GM12878 (cell line): ENCODE results near the gene THSD4. TPM values are rescaled to one million over a fixed set of nuclear protein-coding genes. Genes with fewer than 3 reads are reported as not detected.

Source experiments
- ATAC-seq: fragments of 200-7000 bp; cut with Tn5 transposase; 3 replicates; pipeline ENCODE4 v1.9.1; 2020; ENCODE audit warnings: mild to moderate bottlenecking, moderate library complexity
- BruUV-seq: library from RNA; stranded (reverse); fragments of 400-500 nt; replicated peaks from 2 replicates; lab custom pipeline; 2021; lab: Mats Ljungman, UMichigan
- CTCF ChIA-PET: fragments of 300-600 bp; sonication (Branson Sonifier 250); formaldehyde crosslinking; extraction: SDS; loops from one replicate; lab custom pipeline; 2021; ENCODE audit warnings: inconsistent platforms; lab: Yijun Ruan, JAX
- POLR2A ChIA-PET: fragments of 350-600 bp; formaldehyde crosslinking; extraction: SDS; loops from one replicate; lab custom pipeline; 2021; ENCODE audit warnings: inconsistent platforms; lab: Charles Lee
- RAD21 ChIA-PET: fragments of 300-600 bp; sonication (Branson Sonifier 250); formaldehyde crosslinking; loops from one replicate; lab custom pipeline; 2023; ENCODE audit warnings: antibody characterized with exemption; ENCODE audit not compliant: unreplicated experiment; lab: Charles Lee
- SMC1A ChIA-PET: fragments of 300-600 bp; sonication (Branson Sonifier 250); formaldehyde crosslinking; loops from one replicate; lab custom pipeline; 2023; ENCODE audit not compliant: unreplicated experiment, uncharacterized antibody; lab: Charles Lee
- DNase-seq: peaks from one replicate; pipeline ENCODE4 v3.0.0-alpha.2; 2011; ENCODE audit warnings: low read depth, low spot score
- FAIRE-seq: peaks from 3 replicates; lab custom pipeline; 2011; peaks lifted over from hg19 to GRCh38; lab: Jason Lieb, UNC
- H2AFZ ChIP-seq: 2 replicates; pipeline ENCODE4 v1.6.0; 2011; ENCODE audit warnings: low read depth, low read length, control low read depth; ENCODE audit not compliant: control insufficient read depth
- H3K27ac ChIP-seq: 2 replicates; pipeline ENCODE4 v1.5.1; 2011; ENCODE audit warnings: control low read depth; ENCODE audit not compliant: control insufficient read depth, insufficient read depth
- H3K27me3 ChIP-seq, 2 experiments: replicated peaks in 1 of 2; 2 replicates each; pipeline versions ENCODE4 v1.6.0 to v1.6.1; 2011; ENCODE audit warnings: low read length in 1 of 2; ENCODE audit not compliant: control insufficient read depth in 2 of 2, insufficient read depth in 2 of 2
- H3K36me3 ChIP-seq, 2 experiments: 2 replicates each; pipeline ENCODE4 v1.5.1; 2011; ENCODE audit warnings: low read length in 1 of 2; ENCODE audit not compliant: control insufficient read depth in 2 of 2, insufficient read depth in 2 of 2
- H3K4me1 ChIP-seq: 2 replicates; pipeline ENCODE4 v1.6.1; 2011; ENCODE audit warnings: mild to moderate bottlenecking, low read length, moderate library complexity, mixed read lengths; ENCODE audit not compliant: control insufficient read depth, insufficient read depth
- H3K4me2 ChIP-seq: 2 replicates; pipeline ENCODE4 v1.6.0; 2011; ENCODE audit warnings: control low read depth; ENCODE audit not compliant: control insufficient read depth, insufficient read depth
- H3K4me3 ChIP-seq: fragments of 200-600 bp; sonication (generic); 2 replicates; pipeline ENCODE4 v1.5.1; 2016
- H3K79me2 ChIP-seq: 2 replicates; pipeline ENCODE4 v1.6.0; 2011; ENCODE audit warnings: low read length; ENCODE audit not compliant: control insufficient read depth, insufficient read depth
- H3K9ac ChIP-seq: 2 replicates; pipeline ENCODE4 v1.8.0; 2011; ENCODE audit warnings: low read length, control low read depth, mixed read lengths; ENCODE audit not compliant: control insufficient read depth, insufficient read depth
- H3K9me3 ChIP-seq: replicated peaks from 3 replicates; pipeline ENCODE4 v1.5.1; 2011; ENCODE audit warnings: mild to moderate bottlenecking, low read length; ENCODE audit not compliant: control insufficient read depth, insufficient read depth
- H4K20me1 ChIP-seq: 2 replicates; pipeline ENCODE4 v1.6.0; 2011; ENCODE audit not compliant: control insufficient read depth, insufficient read depth
- CTCF ChIP-seq, 3 experiments: IDR thresholded peaks in 2 of 3; conservative IDR thresholded peaks in 1 of 3; 2 replicates each; pipeline ENCODE4 v1.5.1; 2011; ENCODE audit warnings: low read depth in 3 of 3, low read length in 3 of 3, mild to moderate bottlenecking in 3 of 3, control low read depth in 2 of 3, moderate library complexity in 2 of 3, inconsistent platforms in 1 of 3, mixed read lengths in 1 of 3; ENCODE audit not compliant: control insufficient read depth in 2 of 3, insufficient read depth in 1 of 3; ENCODE audit errors: extremely low read depth in 1 of 3
- EP300 ChIP-seq, 2 experiments: fragments of 150-350 bp in 1 of 2; IDR thresholded peaks; 2 replicates each; pipeline ENCODE4 v1.6.1; 2011 to 2012; ENCODE audit warnings: low read depth in 2 of 2, low read length in 2 of 2, borderline replicate concordance in 1 of 2, improper control_type of control experiment in 1 of 2, inconsistent platforms in 1 of 2; ENCODE audit not compliant: control insufficient read depth in 1 of 2
- IKZF2 ChIP-seq, 2 experiments: fragments of 450-650 bp; IDR thresholded peaks; 2 replicates each; pipeline ENCODE4 v1.6.1; 2017; ENCODE audit warnings: mild to moderate bottlenecking in 2 of 2, moderate library complexity in 2 of 2
- IRF3 ChIP-seq: fragments of 450-650 bp; IDR thresholded peaks from 2 replicates; pipeline ENCODE4 v1.6.1; 2014; ENCODE audit warnings: mild to moderate bottlenecking
- LARP7 ChIP-seq: fragments of 450-650 bp; IDR thresholded peaks from 2 replicates; pipeline ENCODE4 v1.6.1; 2017; ENCODE audit warnings: mild to moderate bottlenecking
- SMAD5 ChIP-seq: IDR thresholded peaks from 2 replicates; pipeline ENCODE4 v1.6.1; 2016; ENCODE audit warnings: antibody characterized with exemption, low read depth
- SP1 ChIP-seq: IDR thresholded peaks from one replicate; pipeline ENCODE4 v1.6.1; 2011; ENCODE audit warnings: low read depth, low read length
- ZNF274 ChIP-seq: IDR thresholded peaks from one replicate; pipeline ENCODE4 v1.8.0; 2011; ENCODE audit not compliant: insufficient read length, insufficient read depth
- WGBS: methylation state at CpG from one replicate; pipeline ENCODE4 v1.1.6; 2016; ENCODE audit warnings: low lambda C conversion rate; ENCODE audit not compliant: insufficient replicate concordance, insufficient coverage; ENCODE audit errors: missing lambda C conversion rate; 5-methylcytosine and 5-hydroxymethylcytosine counted together
- in situ Hi-C: fragments of 300-500 bp; cut with MboI; formaldehyde crosslinking; loops from 9 replicates; pipeline ENCODE4 v1.14.3; 2018; ENCODE audit warnings: mixed read lengths
- intact Hi-C: fragments of 100-400 bp; cut with micrococcal nuclease; formaldehyde crosslinking; loops from one replicate; pipeline ENCODE4 v1.14.2; 2022; ENCODE audit not compliant: unreplicated experiment
- polyA plus RNA-seq, 11 experiments: library from polyadenylated mRNA; depleted of rRNA in 4 of 11; unstranded in 6 of 11; stranded (reverse) in 5 of 11; fragments of >200 nt; fragmentation: Nextera tagmentation in 4 of 11; fragmentation: Illumina TruSeq in 1 of 11; extraction: Ambion mirVana in 4 of 11; extraction: Trizol in 1 of 11; gene quantifications; 1 replicate in 1 of 11; 2 replicates in 10 of 11; pipeline versions ENCODE4 v1.2.1 to v1.2.3, GENCODE V29; 2011 to 2016; ENCODE audit warnings: inconsistent platforms in 2 of 11, missing spikeins in 2 of 11, low read depth in 1 of 11
- total RNA-seq, 4 experiments: library from RNA; depleted of rRNA in 3 of 4; stranded (reverse); fragments of >200 nt in 3 of 4; fragmentation: Illumina TruSeq in 1 of 4; extraction: Trizol in 1 of 4; gene quantifications; 2 replicates each; pipeline versions ENCODE4 v1.2.1 to v1.2.3, GENCODE V29; 2013 to 2021

Gene THSD4
- total and polyA plus RNA-seq, 10 of the 15 experiments (the other 5 are each of a cell fraction or from before 2014, with no cell fraction given): 0.04 to 0.13 (median 0.05) TPM; not detected in 7

GRCh38 chr15:71153823-71154524 lies 38.7 kb downstream of the THSD4 start:
- intact Hi-C loops (no loop called here), in situ Hi-C loops (no loop called here)
- Histone ChIP-seq H3K4me1 (no peaks in the 10 kb centered on the region), H3K79me2 (no peaks in the 10 kb centered on the region), H3K9ac (no peak overlapping the region), H4K20me1 (no peaks in the 10 kb centered on the region), H3K27me3 (no peaks in the 10 kb centered on the region), H3K4me3 (no peak overlapping the region), H3K27ac (no peak overlapping the region), H3K9me3 (no peaks in the 10 kb centered on the region), H2AFZ (no peak overlapping the region), H3K4me2 (no peak overlapping the region), H3K36me3 (no peaks in the 10 kb centered on the region)
- TF ChIP-seq IRF3 (no peak), SP1 (no peak), IKZF2 (IDR thresholded peaks at IDR 0.05) (no peak), ZNF274 (no peak), LARP7 (no peak), EP300 (IDR thresholded peaks at IDR 0.05; ENCODE audit: borderline replicate concordance in 1 of 2, control insufficient read depth in 1 of 2, low read depth in 2 of 2, low read length in 2 of 2) (no peak), SMAD5 (no peak), CTCF (IDR thresholded peaks at IDR 0.05 in 2 of 3, conservative IDR thresholded peaks at IDR 0.05 in 1 of 3; ENCODE audit: control insufficient read depth in 2 of 3, extremely low read depth in 1 of 3, insufficient read depth in 1 of 3, low read depth in 3 of 3, low read length in 3 of 3) (no peak)
- ChIA-PET POLR2A (no interaction called here), CTCF (no interaction called here), RAD21 (no interaction called here), SMC1A (no interaction called here)
- DNase-seq (no peak), ATAC-seq (no peak), FAIRE-seq (no peak)
- BruUV-seq: no TSS peak
- WGBS: 6% methylated on average over 8 of the region's 8 CpGs
